ENCODE measurements around the gene LPAR1.

LPAR1 gene

DNA sequence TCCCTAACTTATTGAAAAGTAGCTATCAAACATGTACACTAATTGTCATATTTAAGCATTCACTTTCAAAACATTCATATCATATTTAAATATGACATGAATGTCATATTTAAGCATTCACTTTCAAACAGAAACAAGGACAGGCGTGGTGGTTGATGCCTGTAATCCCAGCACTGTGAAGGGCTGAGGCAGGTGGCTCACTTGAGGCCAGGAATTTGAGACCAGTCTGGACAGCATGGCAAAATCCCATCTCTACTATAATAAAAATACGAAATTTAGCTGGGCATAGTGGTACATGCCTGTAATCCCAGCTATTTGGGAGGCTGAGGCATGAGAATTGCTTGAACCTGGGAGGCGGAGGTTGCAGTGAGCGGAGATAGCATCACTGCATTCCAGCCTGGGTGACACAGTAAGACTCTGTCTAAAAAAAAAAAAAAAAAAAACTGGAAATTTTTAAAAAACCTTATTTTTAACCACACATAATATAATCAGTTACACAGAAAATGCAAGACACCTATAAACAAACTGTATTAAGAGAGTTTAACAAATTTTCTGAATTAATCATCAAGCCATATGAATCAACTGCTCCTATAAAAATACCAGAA lies 88.1 kb downstream of the LPAR1 start:
- no peak for DNase-seq

DNA sequence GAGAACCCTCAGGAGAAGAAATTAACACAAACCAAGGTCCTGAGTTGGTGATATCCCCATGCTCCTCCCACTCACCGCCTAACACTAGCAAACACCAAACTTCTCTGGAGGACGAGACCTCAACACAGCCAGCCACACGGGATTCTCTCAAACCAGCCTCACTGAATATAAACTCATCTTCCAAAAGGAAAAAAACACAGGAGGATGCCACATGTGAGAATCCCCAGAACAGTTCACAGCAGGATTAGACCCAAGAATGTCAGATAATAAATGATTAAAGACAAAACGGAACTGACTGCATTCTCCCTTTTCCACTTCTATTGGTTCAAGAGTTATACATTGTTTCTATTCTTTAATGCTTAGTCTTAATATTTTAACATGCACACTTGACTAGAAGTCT lies 89.2 kb downstream of the LPAR1 start:
- DNase-seq, result no peak

DNA sequence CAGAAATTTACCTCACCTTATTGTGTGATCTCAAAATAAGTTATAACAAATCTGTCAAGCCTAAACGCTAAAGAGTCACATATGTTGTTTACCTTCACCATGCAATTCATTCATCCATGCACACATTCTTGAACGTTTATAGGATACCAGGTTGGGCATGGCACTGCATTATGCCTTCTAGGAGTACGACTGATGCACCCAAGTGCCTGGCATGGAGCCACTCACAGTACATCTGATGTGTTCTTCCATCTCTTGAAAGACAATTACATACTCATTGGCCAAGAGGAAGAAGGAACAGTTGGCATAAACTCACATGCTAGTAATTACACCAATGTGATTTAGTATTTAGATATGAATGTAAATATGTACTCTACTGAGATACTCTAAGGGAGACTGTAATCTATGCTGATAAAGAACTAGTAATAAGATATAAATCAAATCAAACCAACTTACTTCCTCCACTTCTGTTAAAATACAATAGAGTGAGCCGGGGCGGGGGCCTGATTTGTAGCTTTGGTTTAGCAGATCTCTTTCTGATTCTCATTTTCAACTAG lies 90.7 kb downstream of the LPAR1 start:
- no peak for DNase-seq

DNA sequence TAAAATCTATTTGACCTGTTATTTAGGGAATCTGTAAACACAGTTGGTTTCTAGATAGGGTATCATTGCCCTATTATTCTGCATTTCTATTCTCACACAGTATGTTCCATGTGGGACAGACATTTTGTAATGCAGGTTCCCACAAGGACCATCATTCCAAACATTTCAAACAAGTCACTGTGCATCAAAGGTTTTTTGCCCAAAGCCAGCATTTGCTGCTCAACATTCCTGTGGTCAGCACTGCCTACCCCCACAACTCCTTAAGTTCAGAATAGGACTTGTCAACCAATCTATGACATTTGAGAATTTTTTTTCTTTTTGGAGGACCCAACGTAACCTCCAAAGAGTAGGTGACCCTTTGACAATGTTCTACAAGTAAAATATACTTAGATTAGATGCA lies 95.7 kb downstream of the LPAR1 start:
- no peak for DNase-seq

DNA sequence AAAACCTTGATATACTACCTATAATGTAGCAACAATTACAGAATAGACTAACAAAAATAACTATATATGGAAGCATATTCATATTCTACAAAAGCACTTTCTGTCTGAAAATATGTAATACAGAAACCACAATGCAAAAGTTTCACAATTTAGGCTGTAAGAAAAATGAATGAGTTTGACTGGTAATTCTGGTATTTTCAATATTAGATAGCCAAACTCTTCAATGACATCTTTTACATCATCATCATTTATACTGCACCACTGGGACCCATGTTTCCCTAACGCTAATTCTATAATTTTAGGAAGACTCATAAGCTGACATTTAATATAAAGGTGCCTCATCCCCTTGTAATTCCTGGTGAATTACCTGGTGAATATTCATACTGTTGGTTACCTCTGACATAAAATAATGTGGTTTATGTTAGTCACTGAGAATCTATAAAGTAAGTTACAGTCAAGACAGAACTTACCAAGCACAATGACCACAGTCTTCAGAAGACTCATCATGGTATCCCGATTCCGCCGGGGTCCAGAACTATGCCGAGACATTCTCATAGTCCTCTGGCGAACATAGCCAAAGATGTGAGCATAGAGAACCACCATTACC lies 97.2 kb downstream of the LPAR1 start:
- no peak for DNase-seq

DNA sequence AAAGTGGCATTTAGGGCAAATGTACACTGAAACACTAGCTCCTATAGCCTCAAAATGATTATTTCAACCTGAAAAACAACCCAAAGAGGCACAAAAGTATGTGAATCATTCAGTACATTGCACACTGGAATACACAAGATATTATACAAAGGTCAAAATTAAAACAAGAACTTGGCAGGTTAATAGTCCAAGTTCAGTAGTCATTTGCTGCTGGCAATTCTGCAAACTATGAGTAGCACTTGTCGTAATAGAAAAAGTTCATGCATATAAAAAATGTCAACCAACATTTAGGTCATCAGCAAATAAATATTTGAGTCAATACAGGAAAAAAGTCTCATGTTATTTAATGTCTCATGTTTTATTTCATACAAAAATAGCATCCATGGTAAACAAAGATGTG lies 98.7 kb downstream of the LPAR1 start:
- DNase-seq, result no peak

DNA sequence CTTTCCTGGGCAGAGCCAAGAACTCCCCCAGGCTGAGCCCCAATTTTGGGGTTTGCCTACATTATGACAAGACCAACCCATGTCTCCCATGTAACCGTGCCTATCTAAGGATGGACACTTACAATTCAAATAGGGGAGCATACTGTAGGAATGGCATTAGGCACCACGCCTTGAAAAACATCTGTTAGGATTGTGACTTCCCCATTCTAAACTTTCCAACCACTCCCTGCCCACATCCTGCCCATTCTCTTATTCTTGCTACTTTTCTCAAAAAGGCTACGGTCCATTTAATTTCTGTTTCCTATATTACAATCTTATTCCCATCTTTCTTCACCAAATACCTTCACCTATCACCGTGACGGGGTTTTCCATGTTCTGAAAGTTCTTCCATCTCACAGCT lies 99.2 kb downstream of the LPAR1 start:
- no peak for DNase-seq

DNA sequence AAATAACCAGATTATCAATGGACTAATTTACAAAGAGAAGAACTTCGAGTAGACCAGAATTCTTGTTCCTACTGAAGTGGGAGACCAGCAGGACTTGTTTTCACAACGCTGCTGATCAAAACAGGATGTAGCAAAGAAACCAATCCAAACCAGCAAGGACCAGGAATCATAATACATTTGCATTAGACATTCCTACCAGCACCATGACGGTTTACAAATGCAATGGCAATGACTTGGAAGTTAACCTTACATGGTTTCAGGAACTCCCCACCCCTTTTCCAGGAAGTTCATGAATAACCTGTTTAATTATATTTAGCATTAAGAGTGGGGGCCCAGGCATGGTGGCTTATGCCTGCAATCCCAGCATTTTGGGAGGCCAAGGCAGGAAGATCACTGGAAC lies 100.0 kb downstream of the LPAR1 start:
- no peak for DNase-seq

DNA sequence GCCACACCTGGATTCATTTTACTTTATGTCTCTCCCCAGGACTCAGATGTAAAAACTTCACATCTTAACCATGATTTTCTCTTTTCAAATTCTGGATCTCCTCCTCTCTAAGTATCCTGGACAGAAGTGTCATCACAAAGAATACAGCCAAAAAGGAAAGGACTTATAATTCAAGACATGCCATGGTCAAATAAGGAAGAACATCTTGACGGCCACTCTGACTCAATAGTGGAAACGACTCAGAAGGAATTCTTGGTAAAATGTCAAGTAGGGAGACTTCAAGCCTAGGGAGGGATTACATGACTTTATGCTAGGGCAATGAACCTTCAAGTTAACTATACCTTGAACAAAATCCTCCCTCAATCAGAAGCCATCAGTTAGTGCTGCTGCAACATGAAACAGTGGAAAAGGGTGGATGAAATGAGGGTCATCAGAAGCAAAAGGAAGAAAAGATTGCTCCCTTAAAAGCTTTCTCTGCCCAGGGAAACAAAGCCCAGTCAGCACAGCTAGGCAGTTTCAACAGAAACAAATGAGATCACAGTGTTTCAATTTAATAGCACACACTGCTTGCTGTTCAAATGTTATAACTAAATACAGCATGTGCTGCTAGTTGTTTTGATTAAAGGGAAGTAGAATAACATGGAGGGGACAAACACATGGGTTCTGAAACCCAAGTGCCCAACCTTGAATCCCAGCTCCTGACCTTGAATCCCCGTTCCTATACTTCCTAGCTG lies 101.4 kb downstream of the LPAR1 start:
- no peak for DNase-seq

DNA sequence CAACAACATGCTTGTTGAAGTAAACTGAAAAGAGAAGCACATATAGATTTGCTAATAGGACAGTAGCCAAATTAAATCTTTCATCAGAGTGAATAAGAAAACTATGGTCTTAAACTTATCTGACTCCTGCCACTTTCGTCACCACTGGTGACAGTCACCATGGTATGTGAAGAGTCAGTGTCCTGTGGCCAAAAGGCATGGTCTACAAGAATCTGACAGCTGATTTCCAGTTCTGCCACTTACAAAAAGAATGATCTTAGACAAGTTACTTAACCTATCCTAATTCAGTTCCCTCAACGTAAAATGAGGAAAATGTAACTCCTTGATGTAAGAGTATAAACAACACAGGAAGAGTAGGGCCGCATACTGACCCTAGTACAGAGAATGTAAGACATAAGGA lies 102.0 kb downstream of the LPAR1 start:
- DNase-seq, result no peak

DNA sequence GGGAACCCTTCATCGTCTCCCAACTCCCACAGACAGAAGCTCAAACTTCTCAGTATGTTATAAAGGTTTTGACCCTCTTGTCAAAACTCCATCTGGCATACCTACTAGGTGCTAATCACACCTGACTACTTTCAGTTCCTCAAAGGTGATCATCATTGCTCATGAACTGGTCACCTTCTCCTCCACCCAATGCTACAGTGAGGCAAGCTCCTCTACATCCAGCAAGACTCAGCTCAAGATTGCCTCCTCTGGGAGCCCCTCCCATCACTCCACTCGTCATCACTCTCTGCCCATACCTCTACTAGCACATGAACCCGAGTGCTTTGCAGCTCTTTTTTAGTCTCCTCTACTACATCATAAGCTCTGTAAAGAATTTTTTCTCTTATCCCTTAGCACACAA lies 102.4 kb downstream of the LPAR1 start:
- no peak for DNase-seq

DNA sequence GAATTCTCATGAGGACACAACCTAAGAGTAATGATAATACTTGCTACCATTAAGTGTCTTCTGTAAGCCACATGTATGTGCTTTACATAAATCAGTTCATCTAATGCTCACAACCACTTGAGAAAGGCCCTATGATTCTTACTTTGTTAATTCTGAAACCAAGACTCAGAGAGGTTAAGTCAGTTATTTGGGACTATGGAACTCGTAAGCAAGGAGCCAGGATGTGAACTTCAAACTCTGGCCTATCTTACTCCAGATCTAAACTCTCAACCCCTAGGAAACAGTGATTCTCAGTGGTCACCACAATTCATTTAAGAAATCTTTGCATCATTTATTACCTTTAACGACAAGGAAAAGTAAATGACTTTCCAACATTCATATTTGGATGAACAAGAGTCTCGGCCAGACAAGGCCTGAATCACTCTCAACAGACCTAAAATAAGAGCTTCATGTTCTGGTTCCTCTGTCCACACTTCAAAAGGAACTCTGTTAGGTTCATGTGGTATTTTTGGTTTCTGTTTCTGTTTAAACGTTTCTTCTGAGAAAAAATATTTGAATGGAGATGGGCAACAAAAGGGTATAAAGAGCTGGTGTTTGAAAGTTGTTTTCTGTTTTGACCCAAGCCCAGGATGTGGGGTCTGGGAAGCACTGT lies 104.8 kb downstream of the LPAR1 start:
- DNase-seq, result no peak

DNA sequence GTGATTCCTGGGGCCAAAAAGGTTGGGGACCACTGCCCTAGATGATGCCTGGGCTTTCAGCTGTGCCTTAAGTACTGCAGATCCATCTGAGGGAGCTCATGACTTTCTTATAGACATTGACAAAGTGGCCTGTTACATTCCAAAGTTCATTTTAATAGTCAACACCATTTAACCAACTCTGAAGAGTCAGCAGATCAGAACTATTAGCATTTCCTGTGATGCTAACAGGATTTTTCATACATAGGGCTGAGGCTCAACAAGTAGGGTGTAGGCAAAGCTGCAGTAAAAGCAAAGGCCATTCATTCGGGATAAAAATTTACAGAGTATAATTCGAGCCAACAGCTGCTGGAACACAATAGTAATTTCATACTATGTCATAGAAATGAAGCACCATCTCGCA lies 105.4 kb downstream of the LPAR1 start:
- no peak for DNase-seq

DNA sequence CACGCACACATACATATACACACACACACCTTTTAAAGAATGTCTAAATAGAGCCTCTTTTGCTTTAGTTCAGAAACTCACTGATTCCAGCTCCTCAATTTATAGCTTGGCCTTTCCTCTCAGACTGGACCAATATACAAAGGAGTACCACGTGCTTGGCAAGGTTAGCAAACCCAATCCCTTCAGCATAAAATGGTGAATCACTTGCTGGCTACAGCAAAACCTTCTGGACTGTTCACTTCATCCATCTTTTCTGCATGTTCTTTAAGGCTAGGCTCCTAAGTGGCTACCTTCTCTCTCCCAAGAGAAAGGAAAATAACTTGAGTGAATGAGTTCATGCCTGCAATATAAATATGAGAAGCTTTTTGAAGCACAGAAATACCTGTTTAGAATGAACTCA lies 109.7 kb downstream of the LPAR1 start:
- no peak for DNase-seq

DNA sequence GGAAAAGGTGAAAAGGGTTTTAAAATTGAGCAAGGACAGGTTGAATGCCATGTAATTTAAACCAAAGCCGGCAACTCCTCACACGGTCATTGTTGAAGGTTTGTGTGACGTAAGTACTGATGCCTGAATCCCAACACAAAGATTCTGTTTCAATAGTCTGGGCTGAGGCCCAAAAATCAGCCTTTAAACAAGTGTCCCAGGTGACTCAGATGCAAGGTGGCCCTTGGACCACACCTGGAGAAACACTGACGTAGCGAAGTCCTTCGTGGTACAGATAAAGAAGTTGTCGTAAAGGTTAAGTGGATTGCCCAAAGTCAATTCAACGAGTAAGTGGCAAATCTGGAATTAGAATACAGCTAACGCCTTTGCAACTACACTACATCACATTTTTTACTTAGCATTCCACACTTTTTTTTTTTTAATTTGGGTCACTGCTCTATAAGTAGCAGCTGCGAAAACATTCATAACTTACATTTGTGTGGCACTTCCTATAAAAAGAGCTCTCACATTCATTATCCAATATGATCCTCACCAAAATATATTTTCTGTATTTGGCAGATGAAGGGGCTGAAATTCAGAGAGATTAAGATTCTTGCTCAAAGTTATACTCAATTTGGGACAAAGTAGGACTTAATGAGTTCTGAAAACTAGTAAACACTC lies 111.3 kb downstream of the LPAR1 start:
- DNase-seq, result no peak

DNA sequence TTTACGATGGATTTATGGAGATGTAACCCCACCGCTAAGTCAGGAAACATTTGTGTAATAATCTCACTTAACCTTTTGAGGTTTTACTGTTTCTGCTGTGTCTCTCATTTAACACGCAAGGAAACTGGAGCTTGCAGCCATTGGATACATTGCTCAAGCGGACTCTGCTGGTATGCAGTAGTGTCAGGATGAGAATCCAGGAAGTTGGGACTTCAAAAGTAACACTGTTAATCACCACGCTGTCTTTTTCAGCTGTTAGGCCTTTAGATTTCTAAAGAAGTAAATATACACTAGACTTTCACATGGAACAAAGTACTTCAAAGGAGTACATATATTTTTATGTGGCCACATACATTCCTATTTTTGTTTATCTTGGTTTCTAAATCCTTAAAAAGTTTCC lies 114.7 kb downstream of the LPAR1 start:
- no peak for DNase-seq

DNA sequence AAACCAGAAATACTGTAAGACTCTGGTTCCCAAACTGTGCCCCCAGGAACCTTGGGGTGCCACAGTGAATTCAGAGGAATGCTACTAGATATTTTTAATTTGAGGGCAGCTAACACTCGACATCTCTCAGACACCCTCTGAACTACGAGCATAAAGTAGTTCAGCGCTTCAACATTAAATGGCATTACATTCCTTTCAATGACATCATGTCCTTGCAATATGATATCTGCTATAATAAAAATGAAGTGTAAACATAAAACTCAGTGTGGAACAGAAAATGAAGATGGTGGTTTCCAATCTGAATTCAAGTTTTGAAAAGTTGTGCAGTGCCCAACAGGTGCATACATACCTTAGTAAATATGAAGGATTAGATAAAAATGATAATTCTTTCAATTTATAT lies 116.1 kb downstream of the LPAR1 start:
- DNase-seq, result no peak

DNA sequence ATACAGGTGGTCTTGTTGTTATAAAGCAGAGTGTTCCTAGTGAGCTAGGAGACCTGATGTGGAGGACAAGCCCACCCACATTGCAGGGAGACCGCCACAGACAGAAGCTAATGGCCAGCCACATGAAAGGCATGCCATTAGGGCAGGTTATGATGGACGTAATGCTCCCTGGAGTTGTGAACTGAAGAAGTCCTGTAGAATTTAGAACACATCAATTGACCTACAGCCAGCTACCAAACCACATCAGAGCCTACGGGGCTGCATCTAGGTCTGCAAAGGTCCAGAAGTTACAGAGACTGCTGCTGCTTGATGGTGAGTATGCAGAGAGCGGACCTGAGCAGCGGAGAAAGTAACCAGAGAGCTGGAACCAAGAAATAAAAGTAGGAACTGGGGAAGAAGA lies 116.6 kb downstream of the LPAR1 start:
- no peak for DNase-seq

DNA sequence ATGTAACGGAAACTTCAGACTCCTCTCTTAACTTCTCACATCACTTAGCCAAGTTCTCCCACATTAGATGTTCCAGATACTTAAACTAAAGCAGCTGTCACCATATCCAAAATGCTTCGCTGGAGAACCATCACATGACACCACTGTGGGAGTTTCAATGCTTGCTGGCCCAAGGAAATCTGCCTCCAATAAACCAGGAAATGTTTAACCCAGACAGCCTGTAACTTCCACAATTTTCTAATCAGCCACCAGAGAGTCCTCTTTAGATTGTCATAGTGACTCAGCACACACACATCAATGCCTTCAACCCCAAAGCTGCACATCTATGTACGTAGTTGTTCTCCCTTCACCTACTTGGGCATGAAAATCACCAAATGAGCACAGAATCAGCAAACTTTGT lies 118.7 kb downstream of the LPAR1 start:
- DNase-seq, result no peak

DNA sequence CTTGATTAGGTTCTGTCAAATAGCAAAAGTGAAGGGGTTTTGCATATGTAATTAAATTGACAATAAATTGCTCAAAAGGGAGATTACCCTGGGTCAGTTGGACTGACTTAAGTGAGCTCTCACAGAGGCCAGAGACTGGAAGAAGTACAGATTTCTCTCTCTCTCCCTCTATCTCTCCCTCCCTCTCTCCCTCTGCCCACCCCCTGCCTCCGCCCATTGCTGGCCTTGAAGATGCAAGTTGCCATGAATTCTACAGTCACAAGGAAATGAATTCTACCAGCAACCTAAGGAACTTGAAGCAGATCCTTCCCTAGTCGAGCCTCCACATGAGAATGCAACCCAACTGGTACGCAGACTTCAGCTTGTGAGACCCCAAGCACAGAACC lies 119.2 kb downstream of the LPAR1 start:
- DNase-seq, result no peak

DNA sequence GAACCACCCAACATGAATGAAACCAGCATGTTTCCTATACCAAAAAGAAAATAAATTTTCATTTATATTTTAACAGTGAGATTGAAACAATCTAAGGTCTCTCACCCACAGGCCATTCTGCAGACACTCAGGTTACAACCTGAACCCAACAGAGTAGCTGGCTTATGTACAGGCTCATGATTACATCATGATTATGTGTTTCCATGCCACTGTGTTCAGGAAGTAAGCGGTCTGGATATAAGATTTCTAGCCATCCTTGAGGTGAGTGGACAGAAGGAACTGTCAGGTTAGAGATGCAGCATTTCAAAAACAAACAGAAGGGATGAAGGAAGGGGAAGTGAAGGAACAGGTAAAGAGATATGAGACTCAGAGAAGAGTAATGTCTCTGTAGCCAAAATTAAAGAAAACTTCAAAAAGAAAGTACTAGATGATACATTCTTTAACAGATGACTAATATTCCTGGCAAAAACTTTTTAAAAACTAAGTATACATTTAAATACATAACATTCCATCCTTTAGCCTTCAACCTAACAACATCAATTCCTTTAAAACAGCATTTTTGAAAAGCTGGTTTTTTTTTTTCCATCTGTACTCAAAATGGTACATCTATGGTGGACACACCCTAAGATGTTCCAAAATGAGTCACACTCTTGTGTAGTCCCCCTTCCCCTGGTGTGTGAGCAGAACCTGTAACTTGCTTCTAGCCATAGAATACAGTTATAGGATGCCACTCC lies 119.8 kb downstream of the LPAR1 start:
- DNase-seq, result no peak

DNA sequence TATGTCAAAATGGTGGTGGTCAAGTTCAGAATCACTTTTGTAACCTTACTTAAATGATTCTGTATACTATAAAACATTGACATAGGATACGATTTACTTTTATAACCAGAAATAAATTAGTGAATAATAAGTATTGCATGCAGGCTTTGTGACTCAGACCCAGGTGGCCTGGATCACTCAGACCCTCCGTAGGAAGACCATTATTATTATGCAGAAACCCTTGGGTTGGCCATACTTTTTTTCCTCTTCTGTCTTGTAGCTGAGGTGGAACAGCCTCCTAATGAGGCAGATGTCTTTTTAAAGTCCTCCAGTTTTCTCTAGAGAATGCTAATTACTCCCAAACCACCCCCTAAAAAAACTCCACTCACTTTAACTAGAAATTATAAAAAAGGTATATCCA lies 121.9 kb downstream of the LPAR1 start:
- DNase-seq, result no peak
